SKM-1 treated with dmso at 0.1 percent for 144 hours (cell line): ENCODE measurements around the gene SOCS2.
"Not testable (repeated sequence)": the region's sequence is repeated elsewhere in the genome, so short reads cannot be mapped to it uniquely, and the experiment has no call there.

ENCODE experiments used
- DNase-seq: peaks from one replicate; lab custom pipeline; 2025; ENCODE audit not compliant: unreplicated experiment; lab: John Stamatoyannopoulos, UW

SOCS2 gene, protein sequence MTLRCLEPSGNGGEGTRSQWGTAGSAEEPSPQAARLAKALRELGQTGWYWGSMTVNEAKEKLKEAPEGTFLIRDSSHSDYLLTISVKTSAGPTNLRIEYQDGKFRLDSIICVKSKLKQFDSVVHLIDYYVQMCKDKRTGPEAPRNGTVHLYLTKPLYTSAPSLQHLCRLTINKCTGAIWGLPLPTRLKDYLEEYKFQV

DNA sequence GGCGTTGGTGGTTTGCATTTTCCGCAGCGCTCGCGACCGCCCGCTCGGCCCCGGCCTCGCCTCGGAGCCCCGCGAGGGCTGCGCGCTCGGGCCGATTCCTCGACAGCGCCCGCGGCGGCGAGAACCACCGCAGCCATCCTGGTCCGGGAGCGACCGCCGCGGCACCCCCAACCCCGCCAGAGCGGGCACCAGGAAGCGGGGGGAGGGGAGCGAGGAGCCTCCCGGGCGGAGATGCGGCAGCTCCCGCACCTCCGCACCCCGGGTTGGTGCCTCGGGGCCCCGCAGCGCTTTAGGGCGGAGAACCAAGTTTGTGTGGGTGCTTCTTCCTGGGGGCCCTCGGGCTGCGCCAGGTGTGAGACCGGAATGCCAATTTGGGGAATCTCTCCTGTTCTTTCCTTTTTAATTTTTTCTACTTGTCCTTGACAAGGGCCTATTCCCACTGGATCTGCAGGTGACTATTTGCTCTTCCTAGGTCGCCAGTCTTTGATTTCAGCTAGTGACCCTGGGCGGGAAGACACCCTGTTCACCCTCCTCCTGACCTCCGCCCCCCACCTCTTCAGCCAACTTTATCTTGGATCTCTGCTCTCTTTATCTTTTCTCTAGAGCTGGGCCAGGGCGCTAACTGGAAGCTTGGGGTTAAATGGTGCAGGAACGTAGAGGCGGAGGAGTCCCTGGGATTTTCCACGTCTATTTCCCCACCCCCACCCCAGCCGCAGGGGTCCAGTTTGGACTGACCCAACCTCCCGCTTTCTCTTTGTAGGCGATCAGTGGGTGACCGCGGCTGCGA lies at the start of gene SOCS2:
Gene SOCS2, plus strand, starts transcription at position 751 of the 787 bp plus-strand sequence. CDS start 223 bp downstream, outside the sequence.
- DNase-seq: no peak

DNA sequence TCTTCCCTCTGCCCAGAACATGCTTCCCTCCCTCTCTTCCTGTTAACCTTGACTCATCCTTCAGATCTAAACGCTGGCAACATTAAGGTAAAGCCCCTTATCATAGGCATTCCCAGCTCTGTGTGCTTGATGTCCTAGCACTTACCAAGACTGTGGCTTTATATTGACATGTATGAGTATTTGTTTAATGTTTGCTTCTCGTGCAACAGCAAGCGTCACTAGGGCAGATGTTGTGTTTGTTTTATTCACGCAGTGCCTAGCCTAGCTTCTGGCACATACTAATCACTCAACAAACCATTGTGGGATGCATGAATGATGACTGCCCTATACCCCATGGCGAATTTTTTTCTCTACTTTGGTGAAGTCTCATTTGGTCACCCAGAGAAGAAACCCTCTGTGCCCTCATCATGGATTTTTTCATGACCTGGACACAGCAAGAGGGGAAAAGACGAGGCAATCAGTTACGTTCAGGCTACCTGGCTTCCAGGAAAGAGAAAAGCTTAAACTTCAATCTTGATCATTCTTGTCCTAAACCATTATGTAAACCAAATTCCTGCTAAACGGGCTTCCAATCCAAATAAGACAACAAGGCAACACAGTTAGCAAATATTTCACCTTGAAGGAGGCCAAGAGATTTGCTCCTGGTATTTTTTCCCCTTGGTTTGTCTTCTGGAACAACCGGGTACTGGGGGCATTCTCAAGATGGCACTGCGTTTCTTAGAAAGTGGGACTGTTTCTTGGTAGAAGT lies 47.9 kb upstream of the SOCS2 start:
- DNase-seq: no peak

DNA sequence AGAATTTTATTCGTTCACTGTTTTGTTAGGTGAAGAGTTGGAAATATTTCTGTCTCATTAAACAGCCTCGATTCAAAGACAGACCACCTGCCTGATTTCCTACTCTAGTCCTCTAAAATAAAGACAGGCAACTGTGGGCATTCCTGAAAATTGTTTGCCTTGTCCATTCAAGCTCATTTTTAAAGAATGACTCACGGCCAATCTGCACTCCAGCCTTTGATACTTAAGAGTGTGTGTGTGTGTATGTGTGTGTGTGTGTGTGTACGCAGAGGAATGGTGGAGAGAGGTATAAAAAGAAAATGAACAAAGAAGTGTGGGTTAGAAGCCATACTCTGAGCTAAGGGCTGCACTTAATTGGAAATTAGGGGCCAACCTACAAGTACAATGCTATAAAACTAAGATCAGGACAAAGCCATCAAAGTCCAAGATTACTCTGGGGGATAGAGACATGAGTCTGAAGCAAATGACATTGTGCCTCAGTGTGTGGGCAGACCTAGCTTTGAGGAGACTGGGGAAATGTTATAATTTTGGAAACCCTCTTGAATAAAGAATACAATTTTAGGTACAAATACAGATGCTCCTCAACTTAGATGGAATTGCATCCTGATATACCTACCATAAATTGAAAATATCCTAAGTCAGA lies 45.6 kb upstream of the SOCS2 start:
- DNase-seq: no peak

DNA sequence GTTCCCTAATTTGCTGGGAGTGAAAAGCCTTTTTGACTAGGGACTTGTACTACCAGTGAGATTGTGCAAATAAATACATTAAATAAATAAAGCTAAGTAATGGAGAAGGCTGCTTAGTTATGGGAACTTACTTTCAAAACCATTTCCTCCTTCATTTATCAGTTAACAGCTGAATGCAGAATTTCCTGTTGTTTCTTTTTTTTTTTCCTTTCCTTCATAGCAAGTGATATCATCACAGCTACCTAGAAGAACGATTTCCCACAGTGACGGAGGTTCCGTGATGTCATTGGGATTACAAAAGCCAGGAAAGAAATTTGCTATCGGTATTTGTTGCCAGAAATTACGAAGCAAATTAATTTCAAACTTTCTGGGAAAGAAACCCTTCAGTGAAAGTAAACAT lies 42.1 kb upstream of the SOCS2 start:
- DNase-seq: no peak

DNA sequence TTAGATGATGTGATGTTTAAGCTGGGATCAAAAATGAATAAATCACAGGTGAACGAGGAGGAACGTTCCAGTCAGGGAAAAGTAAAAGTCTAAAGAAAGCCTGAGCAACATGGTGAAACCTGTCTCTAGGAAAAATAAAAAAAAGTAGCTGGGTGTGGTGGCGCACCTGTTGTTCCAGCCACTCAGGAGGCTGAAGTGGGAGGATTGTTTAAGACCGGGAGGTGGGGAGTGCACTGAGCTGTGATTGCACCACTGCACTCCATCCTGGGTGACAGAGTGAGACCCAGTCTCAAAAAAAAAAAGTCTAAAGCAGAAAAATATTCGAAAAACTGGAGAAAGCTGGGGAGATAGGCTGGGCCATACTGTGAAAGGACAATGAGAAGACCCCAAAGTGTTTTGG lies 39.2 kb upstream of the SOCS2 start:
- no peak for DNase-seq

DNA sequence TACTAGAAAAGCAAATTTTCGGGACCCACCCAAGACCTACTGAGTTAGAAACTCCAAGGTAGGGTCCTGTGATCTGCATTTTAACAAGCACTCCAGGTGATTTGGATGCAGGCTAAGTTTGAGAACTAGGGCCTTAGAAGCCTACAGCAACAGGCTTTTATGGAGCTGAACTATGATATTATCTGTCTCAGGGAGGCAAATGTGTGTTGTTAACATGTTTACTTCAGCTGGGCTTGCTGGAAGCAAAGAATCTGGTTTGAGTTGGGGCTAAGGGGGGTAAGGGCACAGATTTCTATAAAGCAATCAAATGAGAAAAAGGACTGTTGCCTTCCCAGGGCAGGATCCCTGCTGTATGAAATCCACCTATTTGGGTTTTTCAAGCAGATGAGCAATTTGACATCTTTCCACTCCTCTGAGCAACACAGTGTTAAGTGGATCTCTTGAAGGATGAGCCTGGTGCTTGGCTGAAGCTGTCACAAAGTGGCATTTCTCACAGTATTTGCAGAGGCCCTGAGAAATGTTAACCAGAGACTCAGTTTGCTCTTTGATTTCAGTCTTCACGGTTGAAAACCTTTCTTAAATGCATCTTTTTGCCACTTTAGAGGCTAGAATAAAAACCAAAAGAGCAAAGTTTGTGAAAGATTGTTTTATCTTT lies 36.2 kb upstream of the SOCS2 start:
- DNase-seq: no peak

DNA sequence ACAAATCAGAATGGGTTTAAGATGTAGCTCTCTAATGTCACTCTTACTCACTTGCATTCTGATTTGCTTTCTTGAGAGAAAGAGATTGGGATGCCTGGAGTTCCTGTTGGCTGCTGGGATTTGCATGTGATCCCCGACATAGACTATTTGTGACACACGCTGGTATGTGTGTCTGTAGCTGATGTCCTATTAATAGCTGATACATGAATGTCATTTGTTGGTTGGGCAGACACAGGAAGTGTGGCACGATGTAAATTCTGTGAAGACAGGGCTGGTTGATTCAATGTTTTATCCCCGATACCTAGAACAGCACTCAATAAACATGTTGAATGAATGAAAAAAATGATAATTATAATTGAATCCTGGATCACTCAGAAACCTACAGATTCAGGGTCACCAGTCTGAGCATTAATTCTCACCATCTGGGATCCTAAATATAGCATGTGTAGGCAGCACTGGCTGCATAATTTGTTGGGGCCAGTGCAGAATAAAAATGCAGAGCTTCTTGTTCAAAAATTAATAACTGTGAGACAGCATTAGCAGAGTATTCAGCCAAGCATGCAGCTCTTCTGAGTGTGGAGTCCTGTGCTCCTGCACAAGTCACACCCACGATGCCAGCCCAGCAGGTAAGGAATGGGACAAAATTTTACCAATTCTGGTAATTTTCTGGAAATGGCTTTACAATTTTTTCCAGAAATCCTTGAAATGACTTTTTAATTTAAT lies 35.5 kb upstream of the SOCS2 start:
- no peak for DNase-seq

DNA sequence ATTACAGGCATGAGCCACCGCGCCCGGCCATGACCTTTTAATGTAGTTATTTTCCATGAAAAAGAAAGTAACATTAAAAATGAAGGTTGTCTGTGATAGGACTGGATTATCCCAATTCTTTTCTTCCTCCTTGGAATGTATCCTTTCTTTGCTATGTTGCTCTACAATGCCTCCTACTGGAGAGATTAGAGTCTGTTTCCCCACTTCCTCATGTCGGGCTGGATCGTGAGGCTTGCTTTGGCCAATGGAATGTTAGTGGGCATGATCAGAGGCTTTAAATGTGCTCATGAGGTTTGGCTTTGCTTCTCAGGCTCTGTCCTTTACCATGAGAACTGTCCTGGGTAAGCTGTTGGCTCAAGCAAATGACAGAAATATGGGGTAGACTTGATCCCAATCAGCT lies 34.7 kb upstream of the SOCS2 start:
- DNase-seq: no peak

DNA sequence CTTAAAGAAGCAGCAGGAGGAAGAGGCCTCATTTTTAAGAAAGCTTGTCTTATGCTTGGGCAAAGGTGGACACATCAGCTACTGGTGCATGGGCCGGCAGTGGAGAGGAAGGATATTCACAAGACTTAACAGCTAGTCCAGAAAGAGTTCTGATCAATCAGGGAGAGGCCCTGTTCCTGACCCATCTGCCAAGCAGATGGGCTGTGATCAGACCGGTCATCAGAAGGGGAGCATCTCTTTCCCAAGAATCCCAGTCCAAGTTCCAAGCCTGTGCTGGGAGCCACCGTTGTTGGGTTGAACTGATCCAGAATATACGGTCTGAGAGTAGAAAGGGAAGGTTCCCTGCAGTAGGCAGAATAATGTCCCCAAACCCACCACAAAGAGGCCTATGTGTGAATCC lies 32.7 kb upstream of the SOCS2 start:
- DNase-seq: no peak

DNA sequence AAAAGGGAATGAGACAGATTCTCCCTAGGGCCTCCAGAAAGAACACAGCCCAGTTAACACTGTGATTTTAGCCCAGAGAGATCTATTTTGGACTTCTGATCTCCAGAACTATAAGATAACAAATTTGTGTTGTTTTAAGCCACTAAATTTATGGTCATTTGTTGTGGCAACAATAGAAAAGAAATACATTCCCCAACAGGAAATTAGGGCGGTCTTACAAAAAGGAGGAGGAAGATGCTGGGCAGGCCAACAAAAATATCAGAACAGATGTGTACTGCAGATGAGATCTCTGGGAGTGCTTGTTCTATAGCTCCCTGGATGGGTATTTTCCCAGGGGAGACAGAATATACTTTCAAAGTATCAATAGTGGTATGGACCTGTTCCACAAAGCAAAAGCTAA lies 32.0 kb upstream of the SOCS2 start:
- DNase-seq: no peak

DNA sequence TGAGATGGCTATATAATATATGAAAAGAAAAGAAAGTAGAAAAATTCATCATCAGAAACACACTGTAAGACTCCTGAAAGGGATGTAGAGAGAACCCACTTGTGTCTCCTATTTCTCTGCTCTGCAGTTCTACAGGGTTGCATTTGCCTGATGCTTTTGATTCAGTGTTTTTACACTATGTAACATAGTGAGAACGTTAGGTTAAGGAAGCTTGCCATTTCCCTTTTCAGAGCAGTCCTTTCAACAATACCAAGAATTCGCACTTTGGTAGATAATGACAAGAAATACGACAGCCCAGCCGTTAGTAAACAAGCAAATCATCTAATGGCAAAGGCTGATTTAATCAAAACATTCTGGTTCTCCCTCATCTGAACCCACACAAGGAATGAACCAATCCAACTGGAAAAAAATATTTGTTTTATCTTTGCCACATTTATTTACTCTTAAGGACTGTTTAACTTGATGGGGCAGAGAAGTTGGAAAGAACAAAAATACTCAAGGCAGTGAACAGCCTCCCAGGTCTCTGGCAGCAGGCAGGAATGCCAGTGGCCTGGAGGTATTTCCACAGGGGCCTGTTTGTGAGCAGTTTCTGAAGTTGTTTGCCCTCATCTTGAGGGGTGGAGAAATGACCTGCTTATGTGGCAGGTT lies 30.8 kb upstream of the SOCS2 start:
- no peak for DNase-seq

DNA sequence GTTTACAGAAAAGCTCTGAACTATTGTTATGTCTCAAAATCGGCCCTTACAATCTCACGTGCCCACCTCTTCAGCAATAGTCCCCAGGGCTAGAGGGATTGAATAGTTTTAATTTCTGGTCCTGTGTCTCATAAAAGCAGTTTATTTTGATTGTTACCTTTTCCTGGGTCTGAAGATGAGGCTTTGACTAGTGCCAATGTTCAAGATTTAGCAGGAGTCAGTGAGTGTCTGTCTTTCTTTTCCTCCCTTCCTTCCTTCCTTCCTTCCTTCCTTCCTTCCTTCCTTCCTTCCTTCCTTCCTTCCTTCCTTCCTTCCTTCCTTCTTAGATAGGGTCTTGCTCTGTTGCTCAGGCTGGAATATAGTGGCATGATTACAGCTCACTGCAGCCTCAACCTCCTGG lies 24.7 kb upstream of the SOCS2 start:
- DNase-seq: no peak

DNA sequence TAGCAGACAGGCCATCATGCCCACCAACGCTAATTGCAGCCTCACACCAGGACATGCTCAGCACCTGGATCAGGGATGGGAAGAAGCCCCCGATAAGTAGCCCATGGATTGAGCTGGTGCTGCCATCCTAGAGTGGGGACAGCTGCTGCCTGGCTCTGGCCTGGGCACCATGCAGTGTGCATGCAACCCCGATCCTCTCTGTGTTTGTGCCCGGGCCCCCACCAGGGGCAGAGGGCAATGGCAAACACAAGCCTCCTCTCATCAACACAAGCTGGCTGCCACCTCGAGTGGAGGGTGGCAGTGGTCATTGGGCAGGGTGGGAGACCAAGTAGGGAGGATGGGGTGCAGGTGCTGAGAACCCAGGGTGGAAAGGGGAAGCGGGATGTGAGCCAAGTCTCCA lies 23.3 kb upstream of the SOCS2 start:
- DNase-seq: no peak

DNA sequence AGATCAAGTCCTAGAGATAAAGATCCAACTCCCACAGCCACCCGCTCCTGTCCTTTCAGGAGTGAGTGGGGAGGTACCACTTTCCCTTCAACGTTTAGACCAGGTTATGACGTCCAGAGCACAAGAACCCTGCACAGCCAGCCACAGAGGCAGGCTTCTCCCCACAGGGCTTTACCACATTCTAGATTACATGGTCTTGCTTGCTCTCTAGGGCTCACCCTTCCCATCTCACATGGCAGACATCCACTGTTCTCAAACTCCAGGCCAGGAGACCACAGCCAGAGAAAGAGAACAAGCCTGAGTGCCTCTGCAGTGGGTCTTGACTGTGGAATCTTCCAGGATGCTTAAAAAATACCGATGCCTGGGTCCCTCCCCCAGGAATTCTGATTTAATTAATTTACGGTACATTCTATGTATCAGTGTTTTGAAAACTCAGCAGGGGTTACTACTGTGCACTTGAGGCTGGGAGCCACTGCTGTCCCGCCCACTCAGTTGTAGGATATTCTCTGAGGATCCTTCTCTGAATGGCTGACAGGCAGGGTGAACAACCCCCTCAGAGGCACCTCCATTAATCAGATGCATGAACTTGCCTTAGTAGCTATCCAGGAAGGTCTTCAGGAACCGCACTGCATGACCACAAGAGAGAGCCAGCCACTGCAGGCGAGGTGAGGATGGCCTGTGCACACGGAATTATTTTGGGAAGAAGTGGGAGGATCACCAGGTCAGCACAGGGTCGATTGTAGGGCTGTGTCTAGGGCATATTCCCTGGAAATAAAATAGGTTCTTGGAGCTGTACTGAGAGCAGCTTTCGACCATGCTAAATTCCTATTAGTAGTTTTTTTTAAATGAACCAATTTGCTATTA lies 21.5 kb upstream of the SOCS2 start:
- no peak for DNase-seq

DNA sequence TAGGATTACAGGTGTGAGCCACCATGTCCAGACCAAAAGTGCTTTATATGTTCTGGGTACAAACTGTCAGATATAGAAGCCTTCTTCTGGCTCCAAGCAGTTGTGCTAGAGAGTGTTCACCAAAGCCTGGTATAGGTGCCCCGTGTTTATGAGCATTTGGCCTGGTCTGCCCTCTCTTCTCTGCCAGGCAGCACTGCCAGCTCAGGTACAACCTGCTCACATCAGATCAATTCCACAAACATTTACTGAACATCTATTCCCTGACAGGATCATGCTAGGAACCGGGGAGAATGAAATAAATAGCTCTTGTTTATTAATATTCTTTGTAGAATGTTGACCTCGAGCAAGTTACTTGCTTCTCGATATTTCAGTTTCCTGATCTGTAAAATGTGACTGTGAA lies 20.0 kb upstream of the SOCS2 start:
- no peak for DNase-seq

DNA sequence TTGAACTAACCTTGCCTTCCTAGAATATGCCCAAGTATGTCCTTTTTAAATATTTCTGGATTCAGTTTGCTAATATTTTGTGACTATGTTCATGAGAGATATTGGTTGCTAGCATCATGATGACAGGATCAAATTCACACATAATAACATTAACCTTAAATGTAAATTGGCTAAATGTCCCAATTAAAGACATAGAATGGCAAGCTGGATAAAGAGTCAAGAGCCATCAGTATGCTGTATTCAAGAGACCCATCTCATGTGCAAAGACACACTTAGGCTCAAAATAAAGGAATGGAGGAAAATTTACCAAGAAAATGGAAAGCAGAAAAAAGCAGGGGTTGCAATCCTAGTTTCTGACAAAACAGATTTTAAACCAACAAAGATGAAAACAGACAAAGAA lies 14.6 kb upstream of the SOCS2 start:
- DNase-seq: not testable (repeated sequence)

DNA sequence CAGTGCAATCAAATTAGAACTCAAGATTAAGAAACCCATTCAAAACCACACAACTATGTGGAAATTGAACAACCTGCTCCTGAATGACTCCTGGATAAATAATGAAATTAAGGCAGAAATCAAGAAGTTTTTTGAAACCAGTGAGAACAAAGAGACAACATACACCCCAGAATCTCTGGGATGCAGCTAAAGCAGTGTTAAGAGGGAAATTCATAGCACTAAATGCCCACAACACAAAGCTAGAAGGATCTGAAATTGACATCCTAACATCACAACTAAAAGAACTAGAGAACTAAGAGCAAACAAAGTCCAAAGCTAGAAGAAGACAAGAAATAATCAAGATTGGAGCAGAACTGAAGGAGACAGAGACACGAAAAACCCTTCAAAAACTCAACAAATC lies 13.8 kb upstream of the SOCS2 start:
- not testable (repeated sequence) for DNase-seq

DNA sequence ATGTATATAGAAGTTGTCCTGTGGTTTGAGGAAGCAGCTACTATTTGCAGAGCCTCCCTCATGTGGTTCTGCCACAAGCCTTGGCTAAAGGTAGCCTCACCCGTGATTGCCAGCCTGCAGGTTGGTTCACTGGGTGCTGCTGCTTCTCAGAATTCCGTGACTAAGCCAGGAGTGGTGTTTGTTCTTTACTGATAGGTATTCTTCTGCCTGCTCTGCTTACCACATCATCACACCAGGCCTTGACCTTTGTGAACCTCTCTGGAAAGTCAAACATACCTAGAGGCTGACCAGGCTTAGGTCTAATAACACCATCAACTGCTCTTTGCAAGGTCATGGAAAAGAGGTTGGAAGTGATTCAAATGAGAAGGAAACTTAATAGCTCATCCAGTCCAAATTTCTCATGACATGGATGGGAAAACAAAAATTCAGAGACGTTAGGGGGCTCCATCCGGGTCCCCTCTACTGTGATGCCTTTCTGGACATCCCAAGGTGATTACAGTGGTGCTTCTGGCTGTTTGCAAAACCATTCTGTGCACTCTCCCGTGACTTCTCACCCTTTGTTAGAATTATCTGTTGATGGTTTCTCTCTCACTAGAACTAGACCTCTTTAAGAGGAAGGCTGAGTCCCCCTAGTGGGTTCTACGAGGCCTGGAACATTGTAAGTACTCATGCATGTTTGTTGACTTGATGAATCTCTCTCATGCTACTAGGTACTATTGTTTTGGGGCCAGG lies 8.5 kb upstream of the SOCS2 start:
- no peak for DNase-seq
